Lung (tissue), 12 donors: ENCODE measurements around the gene CDH6. TPM values are rescaled to one million over a fixed set of nuclear protein-coding genes. Genes with fewer than 3 reads are reported as not detected.
A peak's percentile ranks its signal among the peaks of the same experiment; 100 is the strongest.

Experiments
- ATAC-seq: fragments of 200-7000 bp; cut with Tn5 transposase; one replicate; pipeline ENCODE4 v1.9.1; 2020; ENCODE audit warnings: moderate number of reproducible peaks; ENCODE audit not compliant: insufficient read depth, low FRiP score
- DNase-seq, 3 donors: peaks; one replicate each; pipeline ENCODE4 v3.0.0-alpha.2; 2013 to 2017
- H3K27ac ChIP-seq, 2 donors: one replicate each; pipeline ENCODE4 v1.5.1; 2013; ENCODE audit warnings: mild to moderate bottlenecking in 2 of 2, moderate library complexity in 2 of 2, control low read depth in 1 of 2, inconsistent platforms in 1 of 2, low read depth in 1 of 2, low read length in 1 of 2
- H3K27me3 ChIP-seq, 3 donors: one replicate each; pipeline ENCODE4 v1.5.1; 2013; ENCODE audit warnings: low read length in 2 of 3; ENCODE audit not compliant: control insufficient read depth in 3 of 3, insufficient read depth in 3 of 3
- H3K36me3 ChIP-seq, 4 donors: one replicate each; pipeline ENCODE4 v1.5.1; 2013; ENCODE audit warnings: low read length in 4 of 4, mild to moderate bottlenecking in 1 of 4, moderate library complexity in 1 of 4; ENCODE audit not compliant: control insufficient read depth in 4 of 4, insufficient read depth in 4 of 4
- H3K4me1 ChIP-seq, 5 donors: one replicate each; pipeline ENCODE4 v1.5.1; 2013; ENCODE audit warnings: low read length in 5 of 5, mild to moderate bottlenecking in 2 of 5, moderate library complexity in 1 of 5; ENCODE audit not compliant: control insufficient read depth in 5 of 5, insufficient read depth in 5 of 5
- H3K4me3 ChIP-seq: one replicate; pipeline ENCODE4 v1.5.1; 2013; ENCODE audit warnings: mild to moderate bottlenecking, control low read depth, moderate library complexity
- H3K9ac ChIP-seq, 2 donors: one replicate each; pipeline ENCODE4 v1.5.1; 2013; ENCODE audit warnings: low read length in 2 of 2, control low read depth in 1 of 2; ENCODE audit not compliant: insufficient read depth in 1 of 2
- H3K9me3 ChIP-seq, 4 donors: one replicate each; pipeline ENCODE4 v1.5.1; 2013; ENCODE audit warnings: low read length in 3 of 4, mild to moderate bottlenecking in 1 of 4, moderate library complexity in 1 of 4; ENCODE audit not compliant: control insufficient read depth in 4 of 4, insufficient read depth in 3 of 4
- WGBS, 2 donors: extraction: QIAGEN DNeasy Blood & Tissue Kit; methylation state at CpG; one replicate each; pipeline ENCODE4 v1.1.7; 2013; 5-methylcytosine and 5-hydroxymethylcytosine counted together
- polyA plus RNA-seq, 2 donors: library from polyadenylated mRNA; stranded (reverse); fragments of 200-250 nt; gene quantifications; one replicate each; pipeline ENCODE4 v1.2.1, GENCODE V29; 2013
- total RNA-seq, 2 donors: library from RNA; depleted of rRNA in 1 of 2; stranded (reverse); fragments of >200 nt in 1 of 2; gene quantifications; one replicate each; pipeline ENCODE4 v1.2.1, GENCODE V29; 2014 to 2021
- TF ChIP-seq, protein P1 (sequence below): IDR thresholded peaks from 2 replicates; pipeline ENCODE4 v1.5.1; 2012; ENCODE audit warnings: mild to moderate bottlenecking; ENCODE audit errors: control extremely low read depth, extremely low read depth
- donor health status: control.
- donor health status: control.
- donor health status: Bipolar disorder and iron deficiency.
- donor health status: healthy.
- donor health status: DM: yes; HTN: yes; CAD: no.

CDH6 gene
- total and polyA plus RNA-seq, 4 donors, result 2.0 to 20.8 (median 2.6) TPM

DNA sequence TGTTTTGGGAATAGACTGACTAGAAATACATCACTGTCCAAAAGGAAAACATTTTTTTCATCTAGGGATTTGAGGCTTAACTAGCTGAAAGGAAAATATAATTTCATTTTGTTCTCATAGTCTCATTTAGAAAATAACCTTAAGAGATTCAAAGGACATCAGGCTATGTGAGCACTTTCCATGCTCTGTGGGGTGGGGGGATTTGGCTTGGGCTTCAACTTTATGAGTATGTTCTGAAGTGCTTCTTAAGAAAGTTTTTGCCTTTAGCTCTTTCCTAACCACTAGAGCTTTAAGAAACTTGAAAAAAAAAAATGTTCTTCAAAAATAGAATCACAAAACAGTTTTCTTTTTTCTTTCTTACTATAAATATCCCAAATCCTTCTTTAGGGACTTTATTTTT, 17.6 kb downstream of the CDH6 start:
- Histone ChIP-seq H3K27me3 (no peaks in the 10 kb centered on the region), H3K4me1 (peaks cover 0 to 9% (median 5%) of the 10 kb centered on the region in 5 donors), H3K4me3 (no peak overlapping the region), H3K9ac (no peak overlapping the region), H3K36me3 (no peaks in the 10 kb centered on the region), H3K27ac (no peak overlapping the region), H3K9me3 (no peaks in the 10 kb centered on the region)
- ATAC-seq (no peak), DNase-seq (peak in 1 of 3 donors; percentile 43)
- TF ChIP-seq, protein P1, sequence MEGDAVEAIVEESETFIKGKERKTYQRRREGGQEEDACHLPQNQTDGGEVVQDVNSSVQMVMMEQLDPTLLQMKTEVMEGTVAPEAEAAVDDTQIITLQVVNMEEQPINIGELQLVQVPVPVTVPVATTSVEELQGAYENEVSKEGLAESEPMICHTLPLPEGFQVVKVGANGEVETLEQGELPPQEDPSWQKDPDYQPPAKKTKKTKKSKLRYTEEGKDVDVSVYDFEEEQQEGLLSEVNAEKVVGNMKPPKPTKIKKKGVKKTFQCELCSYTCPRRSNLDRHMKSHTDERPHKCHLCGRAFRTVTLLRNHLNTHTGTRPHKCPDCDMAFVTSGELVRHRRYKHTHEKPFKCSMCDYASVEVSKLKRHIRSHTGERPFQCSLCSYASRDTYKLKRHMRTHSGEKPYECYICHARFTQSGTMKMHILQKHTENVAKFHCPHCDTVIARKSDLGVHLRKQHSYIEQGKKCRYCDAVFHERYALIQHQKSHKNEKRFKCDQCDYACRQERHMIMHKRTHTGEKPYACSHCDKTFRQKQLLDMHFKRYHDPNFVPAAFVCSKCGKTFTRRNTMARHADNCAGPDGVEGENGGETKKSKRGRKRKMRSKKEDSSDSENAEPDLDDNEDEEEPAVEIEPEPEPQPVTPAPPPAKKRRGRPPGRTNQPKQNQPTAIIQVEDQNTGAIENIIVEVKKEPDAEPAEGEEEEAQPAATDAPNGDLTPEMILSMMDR, result no peak

DNA sequence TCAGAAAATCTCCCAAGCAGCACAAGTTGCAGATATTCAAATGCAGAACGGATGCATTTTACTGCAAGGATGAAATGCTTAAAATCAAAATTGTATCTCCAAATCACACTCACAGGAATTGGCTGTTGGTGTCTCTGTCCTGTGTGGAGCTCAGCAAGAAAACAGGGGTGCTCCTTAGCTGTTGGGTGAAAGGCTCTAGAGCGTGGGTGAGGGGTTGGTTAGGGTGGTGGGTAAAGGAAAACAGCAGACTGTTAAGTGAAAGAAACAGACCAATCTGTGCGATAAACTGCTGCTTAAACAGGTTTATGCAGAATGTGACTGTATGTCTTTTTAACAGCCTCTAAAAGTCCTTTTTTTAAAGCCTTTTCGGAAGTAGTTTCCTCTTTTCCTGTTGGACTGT, 19.8 kb downstream of the CDH6 start:
- 63 to 77% methylated on average over 4 of the region's 4 CpGs for WGBS, 2 donors
- Histone ChIP-seq H3K9ac (no peak overlapping the region), H3K9me3 (no peaks in the 10 kb centered on the region), H3K27me3 (no peaks in the 10 kb centered on the region), H3K36me3 (no peaks in the 10 kb centered on the region), H3K27ac (no peak overlapping the region), H3K4me1 (peaks cover 0 to 9% (median 5%) of the 10 kb centered on the region in 5 donors), H3K4me3 (no peak overlapping the region)
- ATAC-seq (no peak), DNase-seq (no peak)
- TF ChIP-seq, protein P1, result no peak

- DNase-seq (peak; percentile 18 to 55 (median 35)), ATAC-seq (no peak)
- Histone ChIP-seq H3K27me3 (no peaks in the 10 kb centered on the region), H3K4me3 (no peak overlapping the region), H3K27ac (no peak overlapping the region), H3K9ac (no peak overlapping the region), H3K9me3 (no peaks in the 10 kb centered on the region), H3K4me1 (peaks cover 0 to 9% (median 5%) of the 10 kb centered on the region in 5 donors), H3K36me3 (no peaks in the 10 kb centered on the region)
- TF ChIP-seq, protein P1, result no peak
- 30 to 48% methylated on average over 6 of the region's 6 CpGs for WGBS, 2 donors
Observed at GRCh38 chr5:31213705-31214121, 20.2 kb downstream of the CDH6 start.

DNA sequence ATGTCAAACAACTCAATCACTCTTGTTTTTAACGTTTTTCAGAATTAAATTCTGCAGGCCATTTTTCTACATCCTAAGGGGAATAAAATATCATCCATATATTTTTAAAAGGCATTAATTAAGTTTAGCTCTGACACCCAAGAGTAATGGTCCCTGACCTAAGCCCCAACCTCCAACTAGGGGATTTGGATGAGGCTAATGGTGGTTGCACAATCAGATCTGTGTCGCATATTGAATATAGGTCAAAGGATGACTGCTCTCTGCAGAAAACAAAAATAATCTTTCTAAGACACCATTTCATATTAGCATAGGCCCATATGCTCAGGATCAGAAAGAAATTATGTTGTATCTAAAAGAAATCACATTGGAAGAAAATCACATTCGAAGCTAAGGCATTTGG, 20.7 kb downstream of the CDH6 start:
- DNase-seq (no peak), ATAC-seq (no peak)
- TF ChIP-seq, protein P1, result no peak
- H3K27ac ChIP-seq, result no peak overlapping the region
- H3K4me3 ChIP-seq, result no peak overlapping the region
- no peaks in the 10 kb centered on the region for H3K36me3 ChIP-seq
- 58 to 72% methylated on average over 3 of the region's 3 CpGs for WGBS, 2 donors
- H3K9ac ChIP-seq, result no peak overlapping the region
- H3K4me1 ChIP-seq, result peaks cover 0 to 9% (median 5%) of the 10 kb centered on the region in 5 donors
- no peaks in the 10 kb centered on the region for H3K27me3 ChIP-seq
- no peaks in the 10 kb centered on the region for H3K9me3 ChIP-seq
